HCT116 (cell line): Measurements from ENCODE around the gene RAC2. TPM values are rescaled to one million over a fixed set of nuclear protein-coding genes. Genes with fewer than 3 reads are reported as not detected.

ENCODE experiments used
- ATAC-seq: fragments of 200-7000 bp; cut with Tn5 transposase; 2 replicates; pipeline ENCODE4 v1.9.1; 2020; ENCODE audit warnings: mild to moderate bottlenecking, moderate library complexity
- BruUV-seq: library from RNA; stranded (reverse); fragments of 400-500 nt; replicated peaks from 2 replicates; lab custom pipeline; 2021; lab: Mats Ljungman, UMichigan
- CTCF ChIA-PET: fragments of 300-600 bp; sonication (Branson Sonifier 250); formaldehyde crosslinking; loops from one replicate; lab custom pipeline; 2021; ENCODE audit warnings: antibody characterized with exemption; lab: Charles Lee
- POLR2A ChIA-PET: fragments of 300-600, 350-600 bp; sonication (Branson Sonifier 250); formaldehyde crosslinking; loops from one replicate; lab custom pipeline; 2021; ENCODE audit warnings: antibody characterized with exemption; lab: Charles Lee
- RAD21 ChIA-PET, 2 experiments: fragments of 300-600 bp; sonication (Branson Sonifier 250); formaldehyde crosslinking; loops; one replicate each; lab custom pipeline; 2023; ENCODE audit warnings: low total read pairs in 2 of 2; ENCODE audit not compliant: uncharacterized antibody in 2 of 2, unreplicated experiment in 2 of 2, low non-redundant PET in 1 of 2; lab: Charles Lee
- DNase-seq: peaks from one replicate; pipeline ENCODE4 v3.0.0-alpha.2; 2010; ENCODE audit warnings: low read depth, low spot score
- H2AFZ ChIP-seq: fragments of 200-600 bp; shearing (Covaris generic), sonication (generic); 2 replicates; pipeline ENCODE4 v1.6.1; 2017; ENCODE audit warnings: low read depth, mixed run types, mixed read lengths, antibody characterized with exemption, low read length; ENCODE audit not compliant: poor library complexity, severe bottlenecking
- H3K27ac ChIP-seq: 2 replicates; pipeline ENCODE4 v1.5.1; 2012; ENCODE audit warnings: low read depth, low read length
- H3K27me3 ChIP-seq: fragments of 200-600 bp; sonication (generic); 2 replicates; pipeline ENCODE4 v1.6.1; 2016; ENCODE audit warnings: mixed run types, low read length, mixed read lengths; ENCODE audit not compliant: insufficient read depth
- H3K36me3 ChIP-seq, 2 experiments: fragments of 200-500 bp in 1 of 2; fragments of 200-600 bp in 1 of 2; sonication (Bioruptor generic) in 1 of 2; sonication (generic) in 1 of 2; 2 replicates each; pipeline versions ENCODE4 v1.5.1 to v1.6.1; 2014 to 2016; ENCODE audit warnings: low read length in 2 of 2, inconsistent platforms in 1 of 2, mixed read lengths in 1 of 2, mixed run types in 1 of 2; ENCODE audit not compliant: insufficient read depth in 2 of 2, control insufficient read depth in 1 of 2
- H3K4me1 ChIP-seq, 2 experiments: fragments of 200-600 bp in 1 of 2; sonication (generic) in 1 of 2; 2 replicates each; pipeline versions ENCODE4 v1.5.1 to v1.6.1; 2012 to 2017; ENCODE audit warnings: low read length in 2 of 2, inconsistent platforms in 1 of 2, mild to moderate bottlenecking in 1 of 2, mixed read lengths in 1 of 2, mixed run types in 1 of 2, moderate library complexity in 1 of 2; ENCODE audit not compliant: insufficient read depth in 2 of 2, control insufficient read depth in 1 of 2
- H3K4me2 ChIP-seq: fragments of 200-600 bp; sonication (generic); 2 replicates; pipeline ENCODE4 v1.6.1; 2017; ENCODE audit warnings: mixed run types, low read length, mixed read lengths
- H3K4me3 ChIP-seq, 2 experiments: fragments of 200-600 bp in 1 of 2; sonication (generic) in 1 of 2; replicated peaks in 1 of 2; 2 replicates each; pipeline ENCODE4 v1.5.1; 2011 to 2016; ENCODE audit warnings: low read length in 2 of 2, control low read depth in 1 of 2, low read depth in 1 of 2, mild to moderate bottlenecking in 1 of 2, mixed read lengths in 1 of 2, mixed run types in 1 of 2
- H3K79me2 ChIP-seq: fragments of 200-600 bp; sonication (generic); 2 replicates; pipeline ENCODE4 v1.6.1; 2017; ENCODE audit warnings: mild to moderate bottlenecking, mixed run types, low read length, moderate library complexity, mixed read lengths; ENCODE audit not compliant: insufficient read depth
- H3K9ac ChIP-seq: fragments of 200-600 bp; sonication (generic); 2 replicates; pipeline ENCODE4 v1.6.1; 2016; ENCODE audit warnings: low read length, mixed read lengths
- H3K9me2 ChIP-seq: fragments of 200-600 bp; sonication (generic), shearing (Covaris generic); 2 replicates; pipeline ENCODE4 v1.6.1; 2017; ENCODE audit warnings: mixed run types, mild to moderate bottlenecking, moderate library complexity; ENCODE audit not compliant: insufficient read depth
- H3K9me3 ChIP-seq, 2 experiments: fragments of 200-500 bp in 1 of 2; fragments of 200-600 bp in 1 of 2; sonication (Bioruptor generic) in 1 of 2; sonication (generic) in 1 of 2; 2 replicates each; pipeline ENCODE4 v1.6.1; 2014 to 2017; ENCODE audit warnings: low read length in 2 of 2, mixed read lengths in 2 of 2, inconsistent platforms in 1 of 2, low read depth in 1 of 2, mild to moderate bottlenecking in 1 of 2, mixed run types in 1 of 2, moderate library complexity in 1 of 2; ENCODE audit not compliant: control insufficient read depth in 1 of 2, insufficient read depth in 1 of 2
- H4K20me1 ChIP-seq: fragments of 200-600 bp; sonication (generic), shearing (Covaris generic); 2 replicates; pipeline ENCODE4 v1.6.1; 2017; ENCODE audit warnings: mixed run types, mild to moderate bottlenecking, moderate library complexity; ENCODE audit not compliant: insufficient read depth
- CBX3 ChIP-seq: IDR thresholded peaks from 2 replicates; pipeline ENCODE4 v1.6.1; 2012; ENCODE audit warnings: low read depth
- CEBPB ChIP-seq: IDR thresholded peaks from 2 replicates; pipeline ENCODE4 v1.6.1; 2012; ENCODE audit warnings: low read depth
- EGR1 ChIP-seq: IDR thresholded peaks from 2 replicates; pipeline ENCODE4 v1.6.1; 2012; ENCODE audit warnings: low read depth
- ELF1 ChIP-seq: IDR thresholded peaks from 2 replicates; pipeline ENCODE4 v1.6.1; 2012; ENCODE audit warnings: low read depth, borderline replicate concordance
- EZH2 ChIP-seq: fragments of 200-600 bp; sonication (generic); IDR thresholded peaks from 2 replicates; pipeline ENCODE4 v1.6.1; 2017; ENCODE audit warnings: antibody characterized with exemption, mixed run types
- EZH2phosphoT487 ChIP-seq: fragments of 200-600 bp; IDR thresholded peaks from 2 replicates; pipeline ENCODE4 v1.6.1; 2018; ENCODE audit warnings: antibody characterized with exemption, borderline replicate concordance
- FOSL1 ChIP-seq: IDR thresholded peaks from 2 replicates; pipeline ENCODE4 v1.6.1; 2012; ENCODE audit warnings: low read depth
- POLR2AphosphoS5 ChIP-seq: IDR thresholded peaks from 2 replicates; pipeline ENCODE4 v1.6.1; 2011; ENCODE audit warnings: mild to moderate bottlenecking, low read depth, low read length, moderate library complexity
- RAD21 ChIP-seq: IDR thresholded peaks from 2 replicates; pipeline ENCODE4 v1.6.1; 2012; ENCODE audit warnings: low read depth, mild to moderate bottlenecking
- SIN3A ChIP-seq: IDR thresholded peaks from 2 replicates; pipeline ENCODE4 v1.6.1; 2012; ENCODE audit warnings: low read depth
- SP1 ChIP-seq: IDR thresholded peaks from 2 replicates; pipeline ENCODE4 v1.6.1; 2012; ENCODE audit warnings: low read depth
- SRF ChIP-seq: IDR thresholded peaks from 2 replicates; pipeline ENCODE4 v1.6.1; 2012; ENCODE audit warnings: low read depth
- YY1 ChIP-seq: IDR thresholded peaks from 2 replicates; pipeline ENCODE4 v1.6.1; 2011; ENCODE audit warnings: low read length, low read depth, moderate library complexity, mild to moderate bottlenecking; ENCODE audit not compliant: insufficient replicate concordance; ENCODE audit errors: extremely low read depth
- ZFX ChIP-seq: fragments of 450-650 bp; IDR thresholded peaks from 2 replicates; pipeline ENCODE4 v1.6.1; 2017
- intact Hi-C: fragments of 100-400 bp; cut with micrococcal nuclease; formaldehyde crosslinking; loops from 2 replicates; pipeline ENCODE4 v1.10.0; 2022
- total RNA-seq: library from RNA; stranded (reverse); gene quantifications from one replicate; pipeline ENCODE4 v1.2.1, GENCODE V29; 2021; ENCODE audit not compliant: unreplicated experiment
- TF ChIP-seq, protein P1 (sequence below): IDR thresholded peaks from 2 replicates; pipeline ENCODE4 v1.6.1; 2012
- TF ChIP-seq, protein P2 (sequence below): IDR thresholded peaks from 2 replicates; pipeline ENCODE4 v1.6.1; 2011; ENCODE audit warnings: mild to moderate bottlenecking, low read length, moderate library complexity; ENCODE audit not compliant: insufficient replicate concordance; ENCODE audit errors: extremely low read depth
- TF ChIP-seq, protein P3 (sequence below), 3 experiments: fragments of 200-600 bp in 1 of 3; sonication (generic) in 1 of 3; IDR thresholded peaks in 2 of 3; conservative IDR thresholded peaks in 1 of 3; 2 replicates each; pipeline ENCODE4 v1.5.1; 2012 to 2017; ENCODE audit warnings: low read depth in 2 of 3, low read length in 2 of 3, antibody characterized with exemption in 1 of 3, borderline replicate concordance in 1 of 3, control low read depth in 1 of 3, mild to moderate bottlenecking in 1 of 3, mixed read lengths in 1 of 3, mixed run types in 1 of 3, moderate library complexity in 1 of 3; ENCODE audit not compliant: insufficient read depth in 1 of 3
- TF ChIP-seq, protein P4 (sequence below): IDR thresholded peaks from 2 replicates; pipeline ENCODE4 v1.6.1; 2012; ENCODE audit warnings: low read depth

Gene RAC2
- total RNA-seq, 1 experiment from 2014 or later: 62.0 TPM

DNA sequence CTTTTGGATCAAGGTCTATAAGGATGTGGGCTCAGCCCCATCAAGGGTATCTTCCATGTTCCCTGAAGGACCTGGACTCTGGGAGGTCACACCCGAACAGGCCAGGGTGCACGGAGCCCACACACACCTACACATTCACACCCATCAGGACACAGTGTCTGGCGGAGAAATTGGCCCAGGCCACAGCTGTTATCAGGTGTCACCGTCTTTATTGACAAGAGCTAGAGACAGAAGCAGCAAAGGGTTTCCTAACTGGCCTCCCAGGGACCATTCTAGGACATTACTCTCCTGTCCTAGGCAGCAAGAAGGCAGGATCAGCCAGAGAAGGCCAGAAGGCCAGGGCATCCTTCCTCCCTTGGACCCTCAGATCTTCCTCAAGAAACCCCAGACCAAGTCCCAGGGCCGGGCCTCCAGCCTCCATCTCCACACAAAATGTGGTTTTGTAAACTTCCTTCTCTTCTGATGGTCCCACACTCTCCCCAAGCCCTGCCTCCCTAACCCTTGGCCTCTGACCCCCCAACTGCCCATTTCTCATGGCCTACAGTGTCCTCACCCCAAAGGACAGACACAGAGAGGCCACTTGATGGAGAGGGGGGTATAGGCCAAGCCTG, 39.9 kb downstream of the RAC2 start:
- no peak for DNase-seq
- Histone ChIP-seq H3K27ac (no peak overlapping the region), H3K79me2 (no peaks in the 10 kb centered on the region), H4K20me1 (no peaks in the 10 kb centered on the region), H2AFZ (no peak overlapping the region), H3K4me2 (no peak overlapping the region), H3K9me3 (no peaks in the 10 kb centered on the region), H3K9ac (no peak overlapping the region), H3K4me3 (no peak overlapping the region), H3K36me3 (no peaks in the 10 kb centered on the region), H3K27me3 (no peaks in the 10 kb centered on the region), H3K4me1 (peaks cover 5 to 16% of the 10 kb centered on the region in 2 experiments), H3K9me2 (no peaks in the 10 kb centered on the region)
- ChIA-PET RAD21 (no interaction called here), POLR2A (no interaction called here), CTCF (no interaction called here)
- ATAC-seq: no peak
- intact Hi-C loops: no loop called here
- no TSS peak for BruUV-seq
- TF ChIP-seq, protein P1, sequence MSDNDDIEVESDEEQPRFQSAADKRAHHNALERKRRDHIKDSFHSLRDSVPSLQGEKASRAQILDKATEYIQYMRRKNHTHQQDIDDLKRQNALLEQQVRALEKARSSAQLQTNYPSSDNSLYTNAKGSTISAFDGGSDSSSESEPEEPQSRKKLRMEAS: no peak
- TF ChIP-seq SRF (no peak), CBX3 (no peak), ZFX (no peak), POLR2AphosphoS5 (no peak), EZH2phosphoT487 (no peak), RAD21 (no peak), EGR1 (no peak), FOSL1 (no peak), SIN3A (no peak), SP1 (no peak), YY1 (no peak), CEBPB (no peak), ELF1 (no peak), EZH2 (no peak)
- TF ChIP-seq, protein P2, sequence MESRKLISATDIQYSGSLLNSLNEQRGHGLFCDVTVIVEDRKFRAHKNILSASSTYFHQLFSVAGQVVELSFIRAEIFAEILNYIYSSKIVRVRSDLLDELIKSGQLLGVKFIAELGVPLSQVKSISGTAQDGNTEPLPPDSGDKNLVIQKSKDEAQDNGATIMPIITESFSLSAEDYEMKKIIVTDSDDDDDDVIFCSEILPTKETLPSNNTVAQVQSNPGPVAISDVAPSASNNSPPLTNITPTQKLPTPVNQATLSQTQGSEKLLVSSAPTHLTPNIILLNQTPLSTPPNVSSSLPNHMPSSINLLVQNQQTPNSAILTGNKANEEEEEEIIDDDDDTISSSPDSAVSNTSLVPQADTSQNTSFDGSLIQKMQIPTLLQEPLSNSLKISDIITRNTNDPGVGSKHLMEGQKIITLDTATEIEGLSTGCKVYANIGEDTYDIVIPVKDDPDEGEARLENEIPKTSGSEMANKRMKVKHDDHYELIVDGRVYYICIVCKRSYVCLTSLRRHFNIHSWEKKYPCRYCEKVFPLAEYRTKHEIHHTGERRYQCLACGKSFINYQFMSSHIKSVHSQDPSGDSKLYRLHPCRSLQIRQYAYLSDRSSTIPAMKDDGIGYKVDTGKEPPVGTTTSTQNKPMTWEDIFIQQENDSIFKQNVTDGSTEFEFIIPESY: no peak
- TF ChIP-seq, protein P3, sequence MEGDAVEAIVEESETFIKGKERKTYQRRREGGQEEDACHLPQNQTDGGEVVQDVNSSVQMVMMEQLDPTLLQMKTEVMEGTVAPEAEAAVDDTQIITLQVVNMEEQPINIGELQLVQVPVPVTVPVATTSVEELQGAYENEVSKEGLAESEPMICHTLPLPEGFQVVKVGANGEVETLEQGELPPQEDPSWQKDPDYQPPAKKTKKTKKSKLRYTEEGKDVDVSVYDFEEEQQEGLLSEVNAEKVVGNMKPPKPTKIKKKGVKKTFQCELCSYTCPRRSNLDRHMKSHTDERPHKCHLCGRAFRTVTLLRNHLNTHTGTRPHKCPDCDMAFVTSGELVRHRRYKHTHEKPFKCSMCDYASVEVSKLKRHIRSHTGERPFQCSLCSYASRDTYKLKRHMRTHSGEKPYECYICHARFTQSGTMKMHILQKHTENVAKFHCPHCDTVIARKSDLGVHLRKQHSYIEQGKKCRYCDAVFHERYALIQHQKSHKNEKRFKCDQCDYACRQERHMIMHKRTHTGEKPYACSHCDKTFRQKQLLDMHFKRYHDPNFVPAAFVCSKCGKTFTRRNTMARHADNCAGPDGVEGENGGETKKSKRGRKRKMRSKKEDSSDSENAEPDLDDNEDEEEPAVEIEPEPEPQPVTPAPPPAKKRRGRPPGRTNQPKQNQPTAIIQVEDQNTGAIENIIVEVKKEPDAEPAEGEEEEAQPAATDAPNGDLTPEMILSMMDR (IDR thresholded peaks at IDR 0.05 in 2 of 3, conservative IDR thresholded peaks at IDR 0.05 in 1 of 3; ENCODE audit: borderline replicate concordance in 1 of 3, insufficient read depth in 1 of 3, low read depth in 2 of 3, low read length in 2 of 3): no peak
- TF ChIP-seq, protein P4, sequence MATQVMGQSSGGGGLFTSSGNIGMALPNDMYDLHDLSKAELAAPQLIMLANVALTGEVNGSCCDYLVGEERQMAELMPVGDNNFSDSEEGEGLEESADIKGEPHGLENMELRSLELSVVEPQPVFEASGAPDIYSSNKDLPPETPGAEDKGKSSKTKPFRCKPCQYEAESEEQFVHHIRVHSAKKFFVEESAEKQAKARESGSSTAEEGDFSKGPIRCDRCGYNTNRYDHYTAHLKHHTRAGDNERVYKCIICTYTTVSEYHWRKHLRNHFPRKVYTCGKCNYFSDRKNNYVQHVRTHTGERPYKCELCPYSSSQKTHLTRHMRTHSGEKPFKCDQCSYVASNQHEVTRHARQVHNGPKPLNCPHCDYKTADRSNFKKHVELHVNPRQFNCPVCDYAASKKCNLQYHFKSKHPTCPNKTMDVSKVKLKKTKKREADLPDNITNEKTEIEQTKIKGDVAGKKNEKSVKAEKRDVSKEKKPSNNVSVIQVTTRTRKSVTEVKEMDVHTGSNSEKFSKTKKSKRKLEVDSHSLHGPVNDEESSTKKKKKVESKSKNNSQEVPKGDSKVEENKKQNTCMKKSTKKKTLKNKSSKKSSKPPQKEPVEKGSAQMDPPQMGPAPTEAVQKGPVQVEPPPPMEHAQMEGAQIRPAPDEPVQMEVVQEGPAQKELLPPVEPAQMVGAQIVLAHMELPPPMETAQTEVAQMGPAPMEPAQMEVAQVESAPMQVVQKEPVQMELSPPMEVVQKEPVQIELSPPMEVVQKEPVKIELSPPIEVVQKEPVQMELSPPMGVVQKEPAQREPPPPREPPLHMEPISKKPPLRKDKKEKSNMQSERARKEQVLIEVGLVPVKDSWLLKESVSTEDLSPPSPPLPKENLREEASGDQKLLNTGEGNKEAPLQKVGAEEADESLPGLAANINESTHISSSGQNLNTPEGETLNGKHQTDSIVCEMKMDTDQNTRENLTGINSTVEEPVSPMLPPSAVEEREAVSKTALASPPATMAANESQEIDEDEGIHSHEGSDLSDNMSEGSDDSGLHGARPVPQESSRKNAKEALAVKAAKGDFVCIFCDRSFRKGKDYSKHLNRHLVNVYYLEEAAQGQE: no peak
